ENCODE data around the gene HNRNPA0. TPM values are rescaled to one million over a fixed set of nuclear protein-coding genes. Genes with fewer than 3 reads are reported as not detected.
A peak's percentile ranks its signal among the peaks of the same experiment; 100 is the strongest.

HNRNPA0 gene
- total and polyA plus RNA-seq, 2 of the 4 experiments (the other 2 are of a cell fraction) = 5.2 to 12.2 TPM

DNA sequence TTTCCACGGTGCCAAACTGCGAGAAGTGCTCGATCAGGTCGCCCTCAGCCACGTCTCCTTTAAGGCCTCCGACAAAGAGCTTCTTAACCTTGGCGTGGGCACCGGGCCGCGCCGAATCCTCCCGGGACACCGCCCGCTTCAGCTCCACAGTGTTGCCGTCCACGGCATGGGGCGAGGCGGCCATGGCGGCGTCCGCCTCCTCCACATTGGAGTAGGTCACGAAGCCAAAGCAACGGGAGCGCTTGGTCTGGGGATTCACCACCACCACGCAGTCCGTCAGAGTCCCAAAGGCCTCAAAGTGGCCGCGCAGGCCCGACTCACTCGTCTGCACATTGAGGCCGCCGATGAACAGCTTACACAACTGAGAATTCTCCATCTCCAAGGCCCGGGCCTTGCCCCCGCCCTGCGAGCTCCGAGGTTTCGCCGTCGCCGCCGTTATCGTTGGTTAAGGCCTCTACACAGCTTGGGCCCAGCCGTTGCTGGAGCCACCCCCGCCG, 424 bp downstream of the HNRNPA0 start:
- in situ Hi-C loops (cut with MboI; ENCODE audit: low sequenced_read_pairs) (loop anchor here (10.0 kb wide), 1 partner anchor 281 kb away; the partner anchor contains the start of gene FAM13B), dilution Hi-C loops (cut with HindIII; ENCODE audit: low sequenced_read_pairs, unreplicated experiment) (no loop called here)

More for the DNA sequence above, 424 bp downstream of the HNRNPA0 start:
- peaks cover 44% of the 10 kb centered on the region for H4K20me1 ChIP-seq (ENCODE audit: insufficient read depth, low read length)
- H3K4ac ChIP-seq (ENCODE audit: low read depth, low read length) = peak overlapping the region; percentile 81
- peak overlapping the region; percentile 51 for H3K4me2 ChIP-seq (ENCODE audit: low read depth, low read length)
- no peak for TF ChIP-seq RAD21 (IDR thresholded peaks at IDR 0.05; ENCODE audit: low read length)
- 0 out of 2 replicates have a peak, but pooled peaks have one; percentile 6 for TF ChIP-seq MXI1 (IDR thresholded peaks at IDR 0.05; ENCODE audit: borderline replicate concordance, low read depth, low read length)
- H3K9ac ChIP-seq (ENCODE audit: low read depth, low read length) = peak overlapping the region; percentile 98
- H2BK15ac ChIP-seq (ENCODE audit: low read depth, low read length) = no peak overlapping the region
- H3K4me1 ChIP-seq (ENCODE audit: control insufficient read depth, insufficient read depth, low read length) = no peaks in the 10 kb centered on the region; the same call in 1 of the 2 replicates
- H3K56ac ChIP-seq (ENCODE audit: extremely low read depth, insufficient read depth, low read length) = peak overlapping the region; percentile 40
- intact Hi-C loops (cut with micrococcal nuclease) = loop anchor here (2.0 kb wide), 1 partner anchor 279 kb away; the partner anchor contains the start of gene FAM13B
- H2AK5ac ChIP-seq (ENCODE audit: low read depth, low read length) = peak overlapping the region; percentile 68
- H3K27ac ChIP-seq (ENCODE audit: insufficient read depth, low read length) = peak overlapping the region; percentile 92
- H2AFZ ChIP-seq (replicated peaks; ENCODE audit: low read length, poor library complexity) = peak overlapping the region; percentile 95
- H2BK5ac ChIP-seq (ENCODE audit: low read depth, low read length, poor library complexity, severe bottlenecking) = peak overlapping the region; percentile 77
- peaks cover 10% of the 10 kb centered on the region in 2 experiments for H3K79me1 ChIP-seq (ENCODE audit: low read depth in 1 of 2, low read length in 2 of 2)
- H3K36me3 ChIP-seq (ENCODE audit: control insufficient read depth, insufficient read depth, low read length) = no peaks in the 10 kb centered on the region; the same call in 1 of the 2 replicates
- BruUV-seq (replicated peaks) = TSS peak; percentile 86
- ATAC-seq (ENCODE audit: low read depth) (peak; percentile 7), DNase-seq (no peak)
- H3K4me3 ChIP-seq (ENCODE audit: insufficient read depth, low read depth, low read length) = peak overlapping the region; percentile 61
- H2BK20ac ChIP-seq (ENCODE audit: low read depth, low read length) = no peak overlapping the region
- CTCF ChIA-PET = no interaction called here
- H3K14ac ChIP-seq (replicated peaks; ENCODE audit: low read depth, low read length) = peak overlapping the region; percentile 83
- H3K9me3 ChIP-seq (ENCODE audit: control insufficient read depth, insufficient read depth, low read length) = no peaks in the 10 kb centered on the region
- no peaks in the 10 kb centered on the region for H3K9me1 ChIP-seq (ENCODE audit: insufficient read depth, low read length)
- H2BK120ac ChIP-seq (ENCODE audit: low read depth, low read length) = no peak overlapping the region
- POLR2A ChIA-PET (ENCODE audit: unreplicated experiment) = no interaction called here
- peak overlapping the region; percentile 94 for H2AK9ac ChIP-seq (replicated peaks; ENCODE audit: low read depth, low read length, poor library complexity)
- peak overlapping the region; percentile 78; the same call in 1 of the 2 replicates for H4K91ac ChIP-seq (ENCODE audit: insufficient read depth, low read depth, low read length)
- peak overlapping the region; percentile 88 for H3K23ac ChIP-seq (ENCODE audit: low read depth, low read length)
- H3K27me3 ChIP-seq (ENCODE audit: control insufficient read depth, insufficient read depth, low read length) = no peaks in the 10 kb centered on the region
- peak overlapping the region; percentile 29 for H3K18ac ChIP-seq (ENCODE audit: low read depth, low read length)
- 0% methylated on average over 10 of the region's 45 CpGs; no CpG with 5 or more reads in 1 of the 2 experiments for WGBS, 2 experiments (ENCODE audit: extremely low coverage in 2 of 2, insufficient read length in 1 of 2)
- peak overlapping the region; percentile 66 to 91 for H4K8ac ChIP-seq (ENCODE audit: low read depth in 2 of 2, low read length in 2 of 2)
- peak overlapping the region; percentile 39 for H4K5ac ChIP-seq (ENCODE audit: low read depth, low read length)

Measured in IMR-90 (cell line).